ENCODE data around the gene KNCN. TPM values are rescaled to one million over a fixed set of nuclear protein-coding genes. Genes with fewer than 3 reads are reported as not detected.

Gene KNCN
- total RNA-seq, 2 experiments from 2014 or later: not detected

DNA sequence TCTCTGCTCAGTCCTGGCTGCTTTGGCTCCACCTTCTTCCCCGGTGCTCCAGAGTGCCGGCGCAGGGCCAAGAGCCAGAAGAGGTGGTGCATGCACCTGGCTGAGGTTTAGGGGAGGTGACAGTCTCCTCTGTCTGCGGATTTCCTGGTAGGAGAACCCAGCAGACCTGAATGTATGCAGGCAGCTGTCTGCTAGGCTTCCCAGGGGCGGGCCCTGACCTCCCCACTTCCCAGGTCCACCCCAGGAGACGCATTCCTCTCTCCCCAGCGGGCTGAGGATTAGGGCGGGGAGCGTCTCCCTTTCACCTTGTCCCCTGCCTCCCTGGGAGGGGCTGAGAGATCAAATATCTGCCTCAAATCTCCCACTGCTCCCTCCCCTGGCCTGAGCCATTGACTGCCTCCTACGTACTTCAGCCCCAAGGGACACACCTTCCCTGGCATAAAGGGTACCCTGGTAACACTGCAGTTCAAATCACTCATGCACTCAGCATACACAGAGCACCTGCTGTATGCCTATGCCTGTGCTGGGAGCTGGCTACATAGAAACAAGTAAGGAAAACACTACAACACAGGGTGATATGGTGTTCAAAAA, 34.3 kb downstream of the KNCN start:
- Mint-ChIP-seq H3K36me3 (ENCODE audit: low read depth) (no peaks in the 10 kb centered on the region), H3K4me1 (peaks cover 23% of the 10 kb centered on the region), H3K4me3 (no peak overlapping the region), H3K27ac (no peak overlapping the region), H3K9me3 (no peaks in the 10 kb centered on the region), H3K27me3 (peaks cover 46% of the 10 kb centered on the region)
- no peak for DNase-seq
- ChIA-PET CTCF (interaction anchor here (1.1 kb wide), 1 partner anchor 10 kb away, joined by 4 read pairs; no protein-coding TSS in a partner anchor), POLR2A (no interaction called here)

DNA sequence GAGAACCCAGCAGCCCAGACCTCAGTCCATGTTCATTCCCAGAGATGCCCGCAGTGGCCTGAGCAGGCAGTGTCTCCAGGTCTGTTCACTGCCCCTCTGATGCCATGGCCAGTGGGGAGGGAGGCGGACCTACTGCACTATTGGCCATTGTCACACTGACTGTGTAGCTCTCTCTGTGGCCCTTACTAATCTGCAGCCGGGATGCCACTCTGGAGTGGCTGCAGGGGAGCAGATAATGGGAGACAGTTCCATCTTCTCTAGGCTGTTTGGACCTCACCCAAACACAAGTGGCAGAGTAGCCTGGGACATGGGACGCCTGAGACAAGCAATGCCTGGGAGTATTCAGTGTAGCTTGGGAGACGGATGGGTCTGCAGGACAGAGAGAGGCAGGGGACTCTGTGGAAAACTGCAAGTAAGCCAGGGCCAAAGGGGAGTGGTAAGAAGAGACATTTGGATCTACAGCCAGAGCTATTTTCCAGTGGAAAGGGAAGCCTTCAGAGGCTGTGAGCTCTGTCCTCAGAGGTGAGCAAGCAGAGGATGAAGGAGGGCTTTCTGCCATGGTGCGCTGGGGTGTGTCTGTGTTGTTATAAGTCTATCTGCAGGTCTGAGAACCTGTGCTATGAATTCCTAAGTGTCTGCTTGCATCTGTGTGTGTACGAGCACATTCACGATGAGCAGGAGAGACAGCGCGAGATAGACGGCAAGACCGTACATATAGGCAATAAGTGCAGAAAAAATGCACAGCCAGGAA, 35.1 kb downstream of the KNCN start:
- Mint-ChIP-seq H3K4me1 (peaks cover 16% of the 10 kb centered on the region), H3K27ac (no peak overlapping the region), H3K27me3 (peaks cover 46% of the 10 kb centered on the region), H3K9me3 (no peaks in the 10 kb centered on the region), H3K4me3 (no peak overlapping the region), H3K36me3 (ENCODE audit: low read depth) (no peaks in the 10 kb centered on the region)
- no peak for DNase-seq
- POLR2A ChIA-PET: no interaction called here
- CTCF ChIA-PET: interaction anchor here (1.1 kb wide), 1 partner anchor 11 kb away, joined by 4 read pairs; no protein-coding TSS in a partner anchor

DNA sequence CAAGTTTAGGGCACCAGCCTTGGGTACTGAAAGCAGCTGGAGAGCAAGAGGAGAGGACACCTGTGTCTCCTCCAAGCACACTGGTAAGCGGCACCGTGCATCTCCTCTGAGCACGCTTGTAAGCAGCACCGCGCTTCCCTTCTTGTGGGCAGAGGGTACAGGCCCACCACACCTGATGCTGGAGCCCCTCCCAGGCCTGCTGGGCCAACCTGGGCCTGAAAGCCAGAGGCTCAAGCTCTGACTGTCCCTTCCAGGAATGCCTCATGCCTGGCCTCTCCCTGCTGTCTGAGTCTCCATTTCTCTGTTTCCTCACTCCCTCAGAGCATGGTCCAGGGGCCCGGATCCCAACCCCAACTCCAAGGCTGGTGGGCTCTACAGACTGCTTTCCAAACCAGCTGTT, 35.9 kb downstream of the KNCN start:
- no peak for DNase-seq
- H3K27ac Mint-ChIP-seq: no peak overlapping the region
- peaks cover 11% of the 10 kb centered on the region for H3K4me1 Mint-ChIP-seq
- peaks cover 46% of the 10 kb centered on the region for H3K27me3 Mint-ChIP-seq
- no peak overlapping the region for H3K4me3 Mint-ChIP-seq
- H3K9me3 Mint-ChIP-seq: no peaks in the 10 kb centered on the region
- ChIA-PET CTCF (no interaction called here), POLR2A (no interaction called here)
- H3K36me3 Mint-ChIP-seq (ENCODE audit: low read depth): no peaks in the 10 kb centered on the region

DNA sequence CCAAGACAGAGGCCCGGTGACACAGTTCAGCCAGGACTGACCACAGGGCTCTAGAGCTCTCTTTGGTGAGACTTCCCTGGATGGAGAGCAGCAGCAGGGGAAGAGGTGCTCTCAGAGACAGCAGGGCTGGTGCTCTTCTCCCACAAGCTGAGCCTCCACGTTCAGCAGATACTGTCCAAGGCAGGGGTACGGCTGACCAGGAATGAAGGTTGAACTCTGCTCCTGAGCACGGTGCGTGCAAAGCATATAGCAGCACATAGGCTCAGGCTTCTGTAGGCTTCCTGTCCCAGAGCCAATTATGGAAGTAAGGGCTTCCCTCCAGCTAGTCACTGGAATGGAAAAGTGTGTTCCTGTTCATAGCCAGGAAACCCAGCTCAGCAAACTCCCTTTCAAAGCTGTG, 37.9 kb downstream of the KNCN start:
- Mint-ChIP-seq H3K27me3 (peaks cover 42% of the 10 kb centered on the region), H3K9me3 (no peaks in the 10 kb centered on the region), H3K4me1 (peaks cover 6% of the 10 kb centered on the region), H3K4me3 (no peak overlapping the region), H3K27ac (no peak overlapping the region), H3K36me3 (ENCODE audit: low read depth) (no peaks in the 10 kb centered on the region)
- CTCF ChIA-PET: interaction anchor here (1.0 to 2.0 kb wide), 4 partner anchors 9 to 107 kb away, joined by 3 to 6 read pairs (median 4); no protein-coding TSS in a partner anchor
- POLR2A ChIA-PET: no interaction called here
- DNase-seq: no peak

DNA sequence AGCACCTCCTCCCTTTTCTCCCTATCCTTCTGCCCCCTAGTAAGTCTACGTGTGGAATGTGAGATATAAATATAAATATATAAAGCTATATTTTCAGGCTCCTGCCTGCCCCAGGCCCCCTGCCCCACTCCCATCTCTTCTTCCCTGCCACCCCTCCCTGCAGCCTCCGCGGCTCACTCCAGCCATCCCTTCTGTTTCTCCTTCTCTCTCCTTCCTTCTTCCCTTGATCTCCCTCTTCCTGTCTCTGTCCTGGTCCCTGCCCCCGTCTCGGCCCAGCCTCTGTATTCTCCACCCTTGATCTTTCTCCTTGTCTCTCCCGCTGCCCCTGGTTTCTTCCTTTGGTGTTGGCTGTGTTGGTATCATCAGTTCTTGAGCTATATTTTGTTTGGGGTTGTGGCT, 38.7 kb downstream of the KNCN start:
- DNase-seq: no peak
- H3K36me3 Mint-ChIP-seq (ENCODE audit: low read depth): no peaks in the 10 kb centered on the region
- H3K4me3 Mint-ChIP-seq: no peak overlapping the region
- no peak overlapping the region for H3K27ac Mint-ChIP-seq
- peaks cover 36% of the 10 kb centered on the region for H3K27me3 Mint-ChIP-seq
- ChIA-PET POLR2A (no interaction called here), CTCF (interaction anchor here (1.0 to 2.0 kb wide), 4 partner anchors 9 to 106 kb away, joined by 3 to 6 read pairs (median 4); no protein-coding TSS in a partner anchor)
- no peaks in the 10 kb centered on the region for H3K9me3 Mint-ChIP-seq
- H3K4me1 Mint-ChIP-seq: peaks cover 6% of the 10 kb centered on the region

DNA sequence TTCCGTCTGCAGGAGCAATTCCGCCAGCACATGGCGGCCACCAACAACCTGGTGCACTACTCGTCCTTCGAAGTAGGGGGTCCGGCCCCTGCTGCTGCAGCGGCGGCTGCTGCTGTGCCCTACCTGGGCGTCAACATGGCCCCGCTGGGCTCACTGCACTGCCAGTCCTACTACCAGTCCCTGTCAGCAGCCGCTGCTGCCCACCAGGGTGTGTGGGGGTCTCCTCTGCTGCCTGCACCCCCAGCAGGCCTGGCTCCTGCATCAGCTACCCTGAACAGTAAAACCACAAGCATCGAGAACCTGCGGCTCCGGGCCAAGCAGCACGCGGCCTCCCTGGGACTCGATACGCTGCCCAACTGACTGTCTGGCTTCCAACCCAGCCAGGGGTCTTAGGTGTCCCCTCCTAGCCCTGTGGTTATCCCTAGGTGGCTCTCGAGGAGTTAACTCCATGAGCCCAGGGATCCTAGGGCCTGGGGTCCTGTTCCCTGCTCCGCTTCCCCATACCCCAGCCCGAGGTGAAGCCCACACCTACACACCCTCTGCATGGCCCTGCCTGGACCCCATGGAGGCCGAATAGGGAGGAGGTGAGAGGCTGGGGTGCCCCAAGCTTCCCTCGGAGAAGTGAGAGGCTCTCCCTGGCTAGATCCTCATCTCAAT, 39.2 kb downstream of the KNCN start:
- CTCF ChIA-PET: interaction anchor here (1.1 to 2.0 kb wide), 3 partner anchors 10 to 106 kb away, joined by 3 to 6 read pairs (median 5); no protein-coding TSS in a partner anchor
- Mint-ChIP-seq H3K4me1 (peaks cover 6% of the 10 kb centered on the region), H3K36me3 (ENCODE audit: low read depth) (no peaks in the 10 kb centered on the region), H3K27ac (no peak overlapping the region), H3K27me3 (peaks cover 33% of the 10 kb centered on the region), H3K9me3 (no peaks in the 10 kb centered on the region), H3K4me3 (no peak overlapping the region)
- POLR2A ChIA-PET: no interaction called here
- no peak for DNase-seq

DNA sequence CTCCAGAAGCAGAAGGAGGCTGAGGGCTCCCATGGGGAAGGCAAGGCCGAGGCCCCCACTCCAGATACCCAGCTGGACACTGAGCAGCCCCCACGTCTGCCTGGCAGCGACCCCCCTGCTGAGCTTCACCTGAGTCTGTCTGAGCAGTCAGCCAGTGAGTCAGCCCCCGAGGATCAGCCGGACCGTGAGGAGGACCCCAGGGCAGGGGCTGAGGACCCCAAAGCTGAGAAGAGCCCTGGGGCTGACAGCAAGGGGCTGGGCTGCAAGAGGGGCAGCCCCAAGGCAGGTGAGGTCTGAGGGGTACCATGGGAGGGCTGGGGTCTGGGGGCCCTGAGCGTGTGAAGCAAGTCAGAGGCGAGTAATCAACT, 40.5 kb downstream of the KNCN start:
- Mint-ChIP-seq H3K36me3 (ENCODE audit: low read depth) (no peaks in the 10 kb centered on the region), H3K4me3 (no peak overlapping the region), H3K9me3 (no peaks in the 10 kb centered on the region), H3K4me1 (peaks cover 5% of the 10 kb centered on the region), H3K27me3 (peaks cover 21% of the 10 kb centered on the region), H3K27ac (no peak overlapping the region)
- POLR2A ChIA-PET: no interaction called here
- DNase-seq: no peak
- CTCF ChIA-PET: no interaction called here

DNA sequence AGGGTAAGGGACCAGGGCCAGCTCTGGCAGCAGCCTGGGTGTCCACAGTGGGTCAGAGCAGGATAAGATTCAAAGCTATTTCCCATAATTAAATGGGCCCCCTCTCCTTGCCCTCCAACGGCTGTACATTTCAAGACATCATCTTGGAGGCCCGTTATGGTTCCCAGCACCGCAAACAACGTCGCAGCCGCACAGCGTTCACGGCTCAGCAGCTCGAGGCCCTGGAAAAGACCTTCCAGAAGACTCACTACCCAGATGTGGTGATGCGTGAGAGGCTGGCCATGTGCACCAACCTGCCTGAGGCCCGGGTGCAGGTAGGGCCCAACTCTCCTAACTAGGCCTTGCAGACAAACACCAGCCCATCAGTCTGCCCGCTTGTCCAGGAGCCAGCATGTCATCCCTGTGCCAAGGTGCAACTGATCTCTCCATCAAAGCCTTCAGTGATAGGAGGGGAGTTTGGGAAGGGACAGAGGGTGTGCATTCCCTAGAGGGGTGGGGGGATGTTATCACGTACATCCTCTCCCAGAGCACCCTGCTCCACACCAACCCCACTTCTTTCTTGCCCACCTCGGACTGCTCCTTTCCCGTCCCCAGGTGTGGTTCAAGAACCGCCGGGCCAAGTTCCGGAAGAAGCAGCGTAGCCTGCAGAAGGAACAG, 41.0 kb downstream of the KNCN start:
- H3K27me3 Mint-ChIP-seq: peaks cover 18% of the 10 kb centered on the region
- CTCF ChIA-PET: no interaction called here

DNA sequence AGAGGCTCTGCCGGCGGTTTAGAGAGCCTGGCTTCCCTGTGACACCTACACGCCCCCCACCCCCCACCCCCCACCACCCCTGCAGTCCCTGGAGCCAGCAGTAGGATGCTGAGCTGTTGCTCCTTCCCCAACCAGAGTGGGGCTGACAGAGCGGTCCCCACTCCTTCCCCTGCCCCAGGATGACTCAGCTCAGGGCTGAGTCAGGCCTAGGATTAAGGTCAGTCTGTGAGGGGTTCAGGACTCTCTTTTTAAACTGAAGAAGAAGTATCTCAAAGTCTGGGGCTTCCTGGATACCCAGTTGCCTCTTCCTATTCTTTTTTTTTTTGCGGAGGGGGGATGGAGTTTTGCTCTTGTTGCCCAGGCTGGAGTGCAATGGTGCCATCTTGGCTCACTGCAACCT, 42.7 kb downstream of the KNCN start:
- H3K9me3 Mint-ChIP-seq: no peaks in the 10 kb centered on the region
- ChIA-PET POLR2A (no interaction called here), CTCF (interaction anchor here (1.3 kb wide), 1 partner anchor 20 kb away, joined by 4 read pairs; no protein-coding TSS in a partner anchor)
- H3K27me3 Mint-ChIP-seq: peaks cover 10% of the 10 kb centered on the region
- no peak overlapping the region for H3K27ac Mint-ChIP-seq
- no peak overlapping the region for H3K4me3 Mint-ChIP-seq
- peaks cover 5% of the 10 kb centered on the region for H3K4me1 Mint-ChIP-seq
- H3K36me3 Mint-ChIP-seq (ENCODE audit: low read depth): no peaks in the 10 kb centered on the region
- no peak for DNase-seq

More for the DNA sequence above, 41.0 kb downstream of the KNCN start:
- DNase-seq: no peak
- H3K4me3 Mint-ChIP-seq: no peak overlapping the region
- peaks cover 5% of the 10 kb centered on the region for H3K4me1 Mint-ChIP-seq
- no peaks in the 10 kb centered on the region for H3K9me3 Mint-ChIP-seq
- no peaks in the 10 kb centered on the region for H3K36me3 Mint-ChIP-seq (ENCODE audit: low read depth)
- no peak overlapping the region for H3K27ac Mint-ChIP-seq
- POLR2A ChIA-PET: no interaction called here

DNA sequence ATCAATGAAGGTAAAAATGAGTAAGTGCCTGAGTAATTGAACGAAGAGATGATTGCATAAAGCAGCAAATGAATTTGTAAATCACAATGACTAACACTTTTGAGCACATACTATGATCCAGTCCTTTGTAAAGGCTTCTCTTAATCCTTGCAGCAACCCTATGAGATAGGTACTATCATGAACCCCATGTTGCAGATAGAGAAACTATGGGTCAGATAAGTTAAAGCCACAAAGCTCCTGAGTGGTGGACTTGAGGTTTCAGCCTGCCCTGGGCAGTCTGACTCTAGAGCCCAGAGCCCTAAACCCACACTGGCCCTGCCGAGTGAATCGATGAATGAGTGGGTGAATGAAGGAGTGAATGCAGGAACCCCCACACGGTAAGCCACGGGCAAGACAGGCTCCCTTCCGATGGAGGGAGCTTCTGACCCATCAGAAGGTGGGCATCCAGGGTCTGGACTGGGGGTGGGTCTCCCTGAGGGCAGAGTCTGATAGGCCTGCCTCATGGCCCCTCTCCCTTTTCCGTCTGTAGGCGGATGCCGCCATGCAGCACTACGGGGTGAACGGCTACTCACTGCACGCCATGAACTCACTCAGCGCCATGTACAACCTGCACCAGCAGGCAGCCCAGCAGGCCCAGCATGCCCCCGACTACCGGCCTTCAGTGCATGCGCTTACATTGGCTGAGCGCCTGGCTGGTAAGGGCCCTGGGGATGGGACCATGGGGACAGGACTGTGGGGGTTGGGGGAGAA, 44.8 kb downstream of the KNCN start:
- CTCF ChIA-PET: no interaction called here
- Mint-ChIP-seq H3K9me3 (no peaks in the 10 kb centered on the region), H3K4me1 (no peaks in the 10 kb centered on the region), H3K4me3 (no peak overlapping the region), H3K27me3 (peaks cover 19% of the 10 kb centered on the region), H3K36me3 (ENCODE audit: low read depth) (no peaks in the 10 kb centered on the region), H3K27ac (no peak overlapping the region)
- DNase-seq: no peak
- POLR2A ChIA-PET: no interaction called here

DNA sequence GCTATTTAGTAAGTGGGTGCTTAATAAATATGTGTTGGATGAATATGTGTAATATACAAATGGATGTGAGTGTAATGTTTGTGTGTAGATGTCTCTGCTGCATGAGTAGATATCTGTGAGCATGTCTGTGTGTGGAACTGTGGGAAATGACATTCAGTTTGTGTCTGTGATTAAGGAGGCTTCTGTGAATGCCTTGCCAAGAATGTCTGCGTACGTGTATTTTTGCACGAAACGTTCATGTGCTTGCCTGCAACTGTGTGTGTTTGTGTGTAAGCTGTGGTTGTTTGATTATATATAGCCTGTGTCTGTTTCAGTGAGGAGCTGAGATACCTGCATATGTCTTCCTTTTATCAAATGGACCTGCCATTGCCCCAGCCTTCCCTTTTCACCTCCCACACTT, 48.0 kb downstream of the KNCN start:
- no peaks in the 10 kb centered on the region for H3K36me3 Mint-ChIP-seq (ENCODE audit: low read depth)
- no peak overlapping the region for H3K4me3 Mint-ChIP-seq
- H3K27me3 Mint-ChIP-seq: peaks cover 37% of the 10 kb centered on the region
- POLR2A ChIA-PET: no interaction called here
- H3K4me1 Mint-ChIP-seq: no peaks in the 10 kb centered on the region
- no peak overlapping the region for H3K27ac Mint-ChIP-seq
- no peaks in the 10 kb centered on the region for H3K9me3 Mint-ChIP-seq
- DNase-seq: no peak
- CTCF ChIA-PET: no interaction called here

DNA sequence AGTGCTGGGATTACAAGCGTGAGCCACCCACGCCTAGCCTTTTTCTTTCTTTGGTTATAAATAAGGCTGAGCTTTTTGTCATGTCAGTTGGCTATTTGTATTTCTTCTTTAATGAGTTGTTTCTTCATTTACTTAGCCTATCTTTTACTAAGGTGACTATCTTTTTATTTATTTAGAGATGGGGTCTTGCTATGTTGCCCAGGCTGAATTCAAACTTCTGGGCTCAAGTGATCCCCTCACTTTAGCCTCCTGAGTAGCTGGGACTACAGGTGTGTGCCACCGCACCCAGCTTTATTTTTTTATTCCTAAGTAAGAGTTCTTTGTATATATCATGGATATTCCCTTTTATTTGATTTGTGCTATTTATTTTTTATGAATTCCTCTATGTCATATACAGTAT, 49.9 kb downstream of the KNCN start:
- Mint-ChIP-seq H3K36me3 (ENCODE audit: low read depth) (no peaks in the 10 kb centered on the region), H3K4me3 (no peak overlapping the region), H3K9me3 (no peaks in the 10 kb centered on the region), H3K4me1 (no peaks in the 10 kb centered on the region), H3K27ac (no peak overlapping the region), H3K27me3 (peaks cover 49% of the 10 kb centered on the region)
- POLR2A ChIA-PET: no interaction called here
- DNase-seq: no peak
- CTCF ChIA-PET: interaction anchor here (1.1 to 1.9 kb wide), 3 partner anchors 14 to 55 kb away, joined by 4 to 5 read pairs (median 4); no protein-coding TSS in a partner anchor

DNA sequence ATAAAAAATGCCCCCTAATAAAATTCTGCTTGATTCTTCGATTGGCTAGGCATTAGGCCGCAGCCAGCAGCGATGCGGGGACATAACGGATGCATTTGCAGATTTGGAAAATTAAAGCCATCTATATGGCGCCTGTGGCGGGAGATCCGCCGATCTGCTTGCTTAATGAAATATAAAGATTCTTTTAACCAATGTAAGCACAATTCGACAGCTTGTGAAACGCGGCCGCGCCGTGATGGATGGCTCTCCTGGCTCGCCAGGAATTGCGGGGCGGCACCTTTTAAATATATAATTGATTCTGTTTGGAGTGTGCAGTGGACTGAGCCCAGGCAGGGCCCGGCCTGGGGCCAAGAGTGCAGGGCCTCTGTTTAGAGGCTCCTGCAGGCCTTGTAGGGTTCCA, 53.8 kb downstream of the KNCN start:
- no peaks in the 10 kb centered on the region for H3K4me1 Mint-ChIP-seq
- DNase-seq: no peak
- POLR2A ChIA-PET: no interaction called here
- H3K36me3 Mint-ChIP-seq (ENCODE audit: low read depth): no peaks in the 10 kb centered on the region
- H3K27ac Mint-ChIP-seq: no peak overlapping the region
- no peaks in the 10 kb centered on the region for H3K9me3 Mint-ChIP-seq
- H3K4me3 Mint-ChIP-seq: no peak overlapping the region
- peaks cover 76% of the 10 kb centered on the region for H3K27me3 Mint-ChIP-seq
- CTCF ChIA-PET: no interaction called here
